ENCODE data around the gene SH3BP2.

SH3BP2 gene

GRCh38 chr4:2852481-2852921, 59.6 kb downstream of the SH3BP2 start:
- ChIA-PET POLR2A (interaction anchor here (0.7 kb wide), 2 partner anchors 9 to 10 kb away, joined by 3 read pairs; partner anchors contain the start of gene ADD1), CTCF (no interaction called here)
- no peak for TF ChIP-seq CTCF (IDR thresholded peaks at IDR 0.05; ENCODE audit: insufficient read depth, low read length, missing control alignments)
- no peak overlapping the region for H3K4me3 ChIP-seq (ENCODE audit: low read depth, low read length)
- no peak for DNase-seq (ENCODE audit: low read depth, low spot score)

GRCh38 chr4:2855584-2855983, 62.7 kb downstream of the SH3BP2 start:
- no peak for DNase-seq (ENCODE audit: low read depth, low spot score)
- H3K4me3 ChIP-seq (ENCODE audit: low read depth, low read length) = no peak overlapping the region
- TF ChIP-seq CTCF (IDR thresholded peaks at IDR 0.05; ENCODE audit: insufficient read depth, low read length, missing control alignments) = no peak
- ChIA-PET CTCF (interaction anchor here (1.6 kb wide), 1 partner anchor 91 kb away, joined by 5 read pairs; no protein-coding TSS in a partner anchor), POLR2A (no interaction called here)

- ChIA-PET CTCF (no interaction called here), POLR2A (no interaction called here)
- no peak overlapping the region for H3K4me3 ChIP-seq (ENCODE audit: low read depth, low read length)
Observed at GRCh38 chr4:2856266-2856665, 63.4 kb downstream of the SH3BP2 start.

GRCh38 chr4:2857349-2857927, 64.6 kb downstream of the SH3BP2 start:
- H3K4me3 ChIP-seq (ENCODE audit: low read depth, low read length) = no peak overlapping the region
- DNase-seq (ENCODE audit: low read depth, low spot score) = no peak
- no peak for TF ChIP-seq CTCF (IDR thresholded peaks at IDR 0.05; ENCODE audit: insufficient read depth, low read length, missing control alignments)
- CTCF ChIA-PET = interaction anchor here (1.6 kb wide), 1 partner anchor 10 kb away, joined by 5 read pairs; no protein-coding TSS in a partner anchor
- POLR2A ChIA-PET = no interaction called here

More at GRCh38 chr4:2856266-2856665, 63.4 kb downstream of the SH3BP2 start:
- no peak for TF ChIP-seq CTCF (IDR thresholded peaks at IDR 0.05; ENCODE audit: insufficient read depth, low read length, missing control alignments)
- no peak for DNase-seq (ENCODE audit: low read depth, low spot score)

GRCh38 chr4:2858451-2859217, 65.7 kb downstream of the SH3BP2 start:
- H3K4me3 ChIP-seq (ENCODE audit: low read depth, low read length) = no peak overlapping the region
- TF ChIP-seq CTCF (IDR thresholded peaks at IDR 0.05; ENCODE audit: insufficient read depth, low read length, missing control alignments) = no peak

GRCh38 chr4:2859514-2859913, 66.6 kb downstream of the SH3BP2 start:
- ChIA-PET POLR2A (no interaction called here), CTCF (no interaction called here)
- H3K4me3 ChIP-seq (ENCODE audit: low read depth, low read length) = no peak overlapping the region
- no peak for TF ChIP-seq CTCF (IDR thresholded peaks at IDR 0.05; ENCODE audit: insufficient read depth, low read length, missing control alignments)
- no peak for DNase-seq (ENCODE audit: low read depth, low spot score)

More at GRCh38 chr4:2858451-2859217, 65.7 kb downstream of the SH3BP2 start:
- CTCF ChIA-PET = interaction anchor here (1.6 kb wide), 1 partner anchor 9 kb away, joined by 5 read pairs; no protein-coding TSS in a partner anchor
- POLR2A ChIA-PET = no interaction called here
- DNase-seq (ENCODE audit: low read depth, low spot score) = no peak

Data from AG04449 (cell line).